Neuronal stem cell (in vitro differentiated cells): ENCODE data around the gene ABCB8.
"Not testable (repeated sequence)": the region's sequence is repeated elsewhere in the genome, so short reads cannot be mapped to it uniquely, and the experiment has no call there.

Experiments
- DNase-seq: peaks from one replicate; pipeline ENCODE4 v3.0.0-alpha.2; 2013; ENCODE audit warnings: low spot score
- H2AFZ ChIP-seq: one replicate; pipeline ENCODE4 v1.6.1; 2013; ENCODE audit warnings: mild to moderate bottlenecking, low read length, inconsistent platforms
- H2AK5ac ChIP-seq: 2 replicates; pipeline ENCODE4 v1.6.1; 2013; ENCODE audit warnings: low read depth, mild to moderate bottlenecking, inconsistent platforms, low read length, moderate library complexity, mixed read lengths
- H2BK120ac ChIP-seq: 2 replicates; pipeline ENCODE4 v1.6.1; 2013; ENCODE audit warnings: low read depth, mild to moderate bottlenecking, inconsistent platforms, low read length, moderate library complexity, mixed read lengths
- H2BK12ac ChIP-seq: one replicate; pipeline ENCODE4 v1.6.1; 2013; ENCODE audit warnings: low read length, inconsistent platforms
- H2BK15ac ChIP-seq: 2 replicates; pipeline ENCODE4 v1.6.1; 2013; ENCODE audit warnings: mild to moderate bottlenecking, low read length, inconsistent platforms, mixed read lengths
- H2BK5ac ChIP-seq: one replicate; pipeline ENCODE4 v1.6.1; 2013; ENCODE audit warnings: inconsistent platforms, mild to moderate bottlenecking, low read length, moderate library complexity
- H3K14ac ChIP-seq: one replicate; pipeline ENCODE4 v1.6.1; 2013; ENCODE audit warnings: low read length, inconsistent platforms
- H3K18ac ChIP-seq: 2 replicates; pipeline ENCODE4 v1.6.1; 2013; ENCODE audit warnings: low read length, inconsistent platforms
- H3K23ac ChIP-seq: 2 replicates; pipeline ENCODE4 v1.6.1; 2013; ENCODE audit warnings: low read depth, mild to moderate bottlenecking, mixed read lengths, low read length, inconsistent platforms; ENCODE audit not compliant: poor library complexity
- H3K27ac ChIP-seq: replicated peaks from 3 replicates; pipeline ENCODE4 v1.5.1; 2013; ENCODE audit warnings: low read length, inconsistent platforms
- H3K27me3 ChIP-seq, 3 experiments: 2 replicates each; pipeline ENCODE4 v1.6.1; 2013; ENCODE audit warnings: low read length in 3 of 3, mild to moderate bottlenecking in 2 of 3, inconsistent platforms in 1 of 3, low read depth in 1 of 3, mixed read lengths in 1 of 3, moderate library complexity in 1 of 3; ENCODE audit not compliant: control insufficient read depth in 3 of 3, insufficient read depth in 3 of 3
- H3K36me3 ChIP-seq, 2 donors: replicated peaks in 1 of 2; 2 replicates each; pipeline ENCODE4 v1.6.1; 2013; ENCODE audit warnings: low read length in 2 of 2; ENCODE audit not compliant: control insufficient read depth in 2 of 2, insufficient read depth in 2 of 2
- H3K4ac ChIP-seq: 2 replicates; pipeline ENCODE4 v1.6.1; 2013; ENCODE audit warnings: inconsistent platforms, mild to moderate bottlenecking, low read length, moderate library complexity
- H3K4me1 ChIP-seq, 2 donors: 1 replicate in 1 of 2; 2 replicates in 1 of 2; pipeline ENCODE4 v1.6.1; 2013; ENCODE audit warnings: low read length in 2 of 2, low read depth in 1 of 2; ENCODE audit not compliant: control insufficient read depth in 2 of 2, insufficient read depth in 1 of 2
- H3K4me2 ChIP-seq: one replicate; pipeline ENCODE4 v1.6.1; 2013; ENCODE audit warnings: mild to moderate bottlenecking, low read length, inconsistent platforms; ENCODE audit not compliant: insufficient read depth, poor library complexity, severe bottlenecking
- H3K4me3 ChIP-seq, 2 donors: 2 replicates each; pipeline ENCODE4 v1.5.1; 2013; ENCODE audit warnings: low read length in 2 of 2, mild to moderate bottlenecking in 2 of 2, inconsistent platforms in 1 of 2, moderate library complexity in 1 of 2
- H3K79me1 ChIP-seq: one replicate; pipeline ENCODE4 v1.6.1; 2013; ENCODE audit warnings: low read depth, mild to moderate bottlenecking, inconsistent platforms, low read length, moderate library complexity
- H3K9ac ChIP-seq: one replicate; pipeline ENCODE4 v1.6.1; 2013; ENCODE audit warnings: mild to moderate bottlenecking, low read depth, low read length, inconsistent platforms; ENCODE audit not compliant: poor library complexity
- H3K9me3 ChIP-seq, 2 donors: replicated peaks in 1 of 2; 2 replicates each; pipeline versions ENCODE3 to v1.6.1; 2013; ENCODE audit warnings: low read length in 2 of 2, mild to moderate bottlenecking in 2 of 2, inconsistent platforms in 1 of 2, low read depth in 1 of 2, mixed read lengths in 1 of 2, moderate library complexity in 1 of 2; ENCODE audit not compliant: control insufficient read depth in 2 of 2, insufficient read depth in 1 of 2
- H4K8ac ChIP-seq: one replicate; pipeline ENCODE4 v1.6.1; 2013; ENCODE audit warnings: low read depth, mild to moderate bottlenecking, inconsistent platforms, low read length, moderate library complexity
- H4K91ac ChIP-seq: one replicate; pipeline ENCODE4 v1.6.1; 2013; ENCODE audit warnings: low read length, low read depth, mild to moderate bottlenecking, inconsistent platforms; ENCODE audit not compliant: poor library complexity
- WGBS, 2 donors: extraction: QIAGEN DNeasy Blood & Tissue Kit; methylation state at CpG; one replicate each; pipeline ENCODE4 v1.1.7; 2013; ENCODE audit warnings: missing lambda C conversion rate in 2 of 2, mixed read lengths in 1 of 2; ENCODE audit not compliant: insufficient read length in 2 of 2, insufficient replicate concordance in 1 of 2; ENCODE audit errors: extremely low coverage in 2 of 2; 5-methylcytosine and 5-hydroxymethylcytosine counted together

ABCB8 gene

DNA sequence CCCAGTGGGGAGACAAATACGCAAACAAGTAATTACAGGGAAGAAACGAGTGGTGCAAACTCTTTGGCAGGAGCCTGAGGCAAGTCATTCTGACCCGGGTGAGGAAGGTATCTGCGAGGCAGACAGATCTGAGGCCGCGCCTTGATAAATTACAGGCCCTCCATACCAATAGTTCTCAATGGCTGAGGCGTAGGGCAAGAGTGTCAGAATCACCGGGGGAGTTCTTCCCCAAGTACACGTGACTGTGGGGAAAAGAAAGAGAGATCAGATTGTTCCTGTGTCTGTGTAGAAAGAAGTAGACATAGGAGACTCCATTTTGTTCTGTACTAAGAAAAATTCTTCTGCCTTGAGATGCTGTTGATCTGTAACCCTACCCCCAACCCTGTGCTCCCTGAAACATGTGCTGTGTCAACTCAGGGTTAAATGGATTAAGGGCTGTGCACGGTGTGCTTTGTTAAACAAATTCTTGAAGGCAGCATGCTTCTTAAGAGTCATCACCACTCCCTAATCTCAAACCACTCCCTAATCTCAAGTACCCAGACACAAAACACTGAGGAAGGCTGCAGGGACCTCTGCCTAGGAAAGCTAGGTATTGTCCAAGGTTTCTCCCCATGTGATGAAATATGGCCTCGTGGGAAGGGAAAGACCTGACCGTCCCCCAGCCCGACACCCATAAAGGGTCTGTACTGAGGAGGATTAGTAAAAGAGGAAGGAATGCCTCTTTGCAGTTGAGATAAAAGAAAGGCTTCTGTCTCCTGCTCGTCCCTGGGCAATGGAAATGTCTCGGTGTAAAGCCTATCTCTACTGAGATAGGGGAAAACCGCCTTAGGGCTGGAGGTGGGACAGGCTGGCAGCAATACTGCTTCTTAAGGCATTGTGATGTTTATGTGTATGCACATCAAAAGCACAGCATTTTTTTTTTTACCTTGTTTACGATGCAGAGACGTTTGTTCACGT, 1.2 kb upstream of the ABCB8 start:
- not testable (repeated sequence) for H3K18ac ChIP-seq, H3K36me3 ChIP-seq, H4K91ac ChIP-seq, H2BK5ac ChIP-seq, H3K23ac ChIP-seq, H3K4me2 ChIP-seq, H3K4ac ChIP-seq, H2AK5ac ChIP-seq, H2BK12ac ChIP-seq, H3K9me3 ChIP-seq, H3K9ac ChIP-seq, H3K79me1 ChIP-seq, H3K27me3 ChIP-seq, H2BK120ac ChIP-seq, DNase-seq, H4K8ac ChIP-seq, H2BK15ac ChIP-seq
- WGBS, 2 donors: no CpG with 5 or more reads among the region's 19 CpGs
- Histone ChIP-seq H3K4me3 (peak overlapping the region in 1 of 2 donors; percentile 77), H3K14ac (peak overlapping the region; percentile 38), H2AFZ (peak overlapping the region; percentile 94), H3K27ac (peak overlapping the region; percentile 5), H3K4me1 (peaks cover 5 to 13% of the 10 kb centered on the region in 2 donors)

DNA sequence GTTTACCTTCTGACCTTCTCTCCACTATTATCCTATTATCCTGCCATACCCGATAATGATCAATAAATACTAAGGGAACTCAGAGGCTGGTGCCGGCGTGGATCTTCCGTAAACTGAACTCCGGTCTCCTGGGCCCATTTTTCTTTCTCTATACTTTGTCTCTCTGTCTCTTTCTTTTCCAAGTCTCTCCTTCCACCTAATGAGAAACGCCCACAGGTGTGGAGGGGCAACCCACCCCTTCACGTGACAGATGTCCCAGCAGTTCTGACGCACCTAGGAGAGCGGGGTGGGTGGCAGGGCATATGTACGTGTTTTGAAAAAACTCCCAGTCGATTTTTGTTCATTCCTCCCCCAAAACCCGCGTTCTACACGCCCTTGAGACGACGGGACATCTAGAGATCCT, 521 bp upstream of the ABCB8 start:
- not testable (repeated sequence) for H3K27me3 ChIP-seq, H2BK12ac ChIP-seq, H3K23ac ChIP-seq, H2AK5ac ChIP-seq, H3K9me3 ChIP-seq, H3K27ac ChIP-seq, H3K79me1 ChIP-seq, H3K36me3 ChIP-seq, H2BK15ac ChIP-seq, H3K18ac ChIP-seq, H4K91ac ChIP-seq, H3K4ac ChIP-seq, H2BK5ac ChIP-seq, H4K8ac ChIP-seq, H3K14ac ChIP-seq, DNase-seq, H2BK120ac ChIP-seq, H3K9ac ChIP-seq
- peak overlapping the region; percentile 94 for H2AFZ ChIP-seq
- WGBS, 2 donors: no CpG with 5 or more reads among the region's 16 CpGs
- peak overlapping the region; percentile 85 for H3K4me2 ChIP-seq
- peaks cover 5 to 13% of the 10 kb centered on the region in 2 donors for H3K4me1 ChIP-seq
- H3K4me3 ChIP-seq: peak overlapping the region; percentile 70 to 77

DNA sequence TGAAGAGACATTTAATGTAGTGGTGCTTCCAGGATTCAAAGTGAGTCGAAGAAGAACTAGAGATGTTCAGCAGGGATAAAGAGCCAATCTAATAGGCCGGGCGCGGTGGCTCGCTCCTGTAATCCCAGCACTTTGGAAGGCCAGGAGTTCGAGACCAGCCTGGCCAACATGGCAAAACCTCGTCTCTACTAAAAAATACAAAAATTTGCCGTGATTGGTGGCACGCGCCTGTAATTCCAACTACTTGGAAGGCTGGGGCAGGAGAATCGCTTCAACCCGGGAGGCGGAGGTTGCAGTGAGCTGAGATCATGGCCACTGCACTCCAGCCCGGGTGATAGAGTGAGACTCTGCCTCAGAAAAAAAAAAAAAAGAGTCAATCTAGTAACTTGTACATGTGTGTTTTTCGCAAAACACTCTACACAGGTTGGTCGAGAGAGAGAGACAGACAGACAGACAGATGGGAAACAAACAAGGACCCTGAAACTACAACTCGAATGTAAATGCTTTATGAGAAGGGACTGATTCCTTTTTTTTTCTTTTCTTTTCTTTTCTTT, 775 bp downstream of the ABCB8 start:
- Histone ChIP-seq H2BK5ac (no peak overlapping the region), H3K4me2 (peak overlapping the region; percentile 56), H3K79me1 (no peaks in the 10 kb centered on the region), H2BK12ac (peak overlapping the region; percentile 41), H4K8ac (no peak overlapping the region), H3K4ac (no peak overlapping the region), H3K23ac (no peak overlapping the region), H3K27me3 (no peaks in the 10 kb centered on the region), H2AFZ (peak overlapping the region; percentile 94), H2BK15ac (no peak overlapping the region), H3K18ac (no peak overlapping the region), H3K9ac (no peak overlapping the region), H2BK120ac (no peak overlapping the region), H3K14ac (no peak overlapping the region), H3K9me3 (no peaks in the 10 kb centered on the region), H3K36me3 (peaks cover 0 to 9% of the 10 kb centered on the region in 2 donors), H3K4me3 (peak overlapping the region; percentile 77 to 86), H2AK5ac (no peak overlapping the region), H3K4me1 (peaks cover 5 to 13% of the 10 kb centered on the region in 2 donors), H3K27ac (no peak overlapping the region), H4K91ac (no peak overlapping the region)
- WGBS, 2 donors: no CpG with 5 or more reads among the region's 17 CpGs
- no peak for DNase-seq

DNA sequence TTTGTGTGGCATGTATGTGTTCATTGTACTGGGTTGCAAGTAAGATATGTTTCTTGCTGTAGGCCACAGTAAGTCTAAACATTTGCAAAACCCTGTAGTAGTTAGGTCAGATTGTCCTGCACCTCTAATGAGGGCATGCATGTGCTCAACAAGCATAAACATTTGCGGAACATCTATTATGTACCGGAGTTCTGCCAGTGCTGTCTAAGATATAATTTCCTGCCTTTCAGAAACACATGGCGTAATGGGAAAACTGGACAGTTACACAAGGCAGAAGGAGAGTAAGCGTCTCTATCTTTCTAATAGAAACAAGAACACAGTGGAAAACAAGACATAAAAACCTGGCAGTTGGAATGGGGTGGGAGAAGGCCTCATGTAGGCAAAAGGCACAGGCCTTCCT, 2.8 kb downstream of the ABCB8 start:
- Histone ChIP-seq H3K27ac (no peak overlapping the region), H2BK5ac (no peak overlapping the region), H2BK12ac (no peak overlapping the region)

More for the DNA sequence above, 2.8 kb downstream of the ABCB8 start:
- Histone ChIP-seq H3K79me1 (no peaks in the 10 kb centered on the region), H4K91ac (no peak overlapping the region), H3K4me1 (peaks cover 5 to 13% of the 10 kb centered on the region in 2 donors), H3K36me3 (peaks cover 8 to 28% of the 10 kb centered on the region in 2 donors), H3K27me3 (no peaks in the 10 kb centered on the region), H3K4me3 (no peak overlapping the region), H3K9ac (no peak overlapping the region), H3K23ac (no peak overlapping the region), H3K18ac (no peak overlapping the region), H2AK5ac (no peak overlapping the region), H4K8ac (no peak overlapping the region), H3K4ac (no peak overlapping the region), H3K14ac (no peak overlapping the region), H2AFZ (no peak overlapping the region), H3K4me2 (no peak overlapping the region), H2BK120ac (no peak overlapping the region), H3K9me3 (no peaks in the 10 kb centered on the region), H2BK15ac (no peak overlapping the region)
- no peak for DNase-seq
- WGBS, 2 donors: no CpG with 5 or more reads among the region's 4 CpGs
